PC-9 (cell line): ENCODE results near the gene NPM3. TPM values are rescaled to one million over a fixed set of nuclear protein-coding genes. Genes with fewer than 3 reads are reported as not detected.

Source experiments
- BruUV-seq: library from RNA; stranded (reverse); fragments of 400-500 nt; replicated peaks from 2 replicates; lab custom pipeline; 2021; lab: Mats Ljungman, UMichigan
- CTCF ChIA-PET: fragments of 300-600 bp; sonication (Branson Sonifier 250); formaldehyde crosslinking; loops from one replicate; lab custom pipeline; 2022; ENCODE audit warnings: antibody characterized with exemption; lab: Charles Lee
- POLR2A ChIA-PET: fragments of 300-600 bp; sonication (Branson Sonifier 250); formaldehyde crosslinking; loops from one replicate; lab custom pipeline; 2022; ENCODE audit warnings: antibody characterized with exemption; ENCODE audit not compliant: unreplicated experiment; lab: Charles Lee
- DNase-seq, 2 experiments: peaks; one replicate each; pipeline versions ENCODE4 v3.0.0 to v3.0.0-alpha.2; 2015 to 2022; ENCODE audit warnings: mixed read lengths in 1 of 2
- H2AFZ ChIP-seq: fragments of 200-600 bp; sonication (generic); 2 replicates; pipeline ENCODE4 v1.8.1; 2017; ENCODE audit warnings: antibody characterized with exemption
- H3F3A ChIP-seq: fragments of 200-600 bp; sonication (generic); 2 replicates; pipeline ENCODE4 v1.8.1; 2017; ENCODE audit warnings: antibody characterized with exemption, mild to moderate bottlenecking, low read depth; ENCODE audit not compliant: insufficient read depth
- H3K27ac ChIP-seq: fragments of 200-600 bp; sonication (generic); 2 replicates; pipeline ENCODE4 v1.6.1; 2016; ENCODE audit warnings: mixed run types
- H3K27me3 ChIP-seq: fragments of 200-600 bp; sonication (generic); 2 replicates; pipeline ENCODE4 v1.6.1; 2016; ENCODE audit warnings: low read depth, mixed run types; ENCODE audit not compliant: insufficient read depth
- H3K36me3 ChIP-seq: fragments of 200-600 bp; sonication (generic); 2 replicates; pipeline ENCODE4 v1.6.1; 2016; ENCODE audit warnings: low read depth, mixed run types
- H3K4me1 ChIP-seq: fragments of 200-600 bp; sonication (generic); replicated peaks from 2 replicates; pipeline ENCODE4 v1.6.1; 2016; ENCODE audit warnings: mixed run types; ENCODE audit not compliant: insufficient read depth
- H3K4me2 ChIP-seq: fragments of 200-600 bp; sonication (generic); 2 replicates; pipeline ENCODE4 v1.6.1; 2017; ENCODE audit warnings: mixed run types
- H3K4me3 ChIP-seq: fragments of 200-600 bp; sonication (generic); 2 replicates; pipeline ENCODE4 v1.6.1; 2016; ENCODE audit warnings: mixed run types
- H3K79me2 ChIP-seq: fragments of 200-600 bp; sonication (generic); 2 replicates; pipeline ENCODE4 v1.6.1; 2017; ENCODE audit warnings: low read depth, mixed run types
- H3K9me2 ChIP-seq: fragments of 200-600 bp; sonication (generic); 2 replicates; pipeline ENCODE4 v1.8.1; 2017; ENCODE audit warnings: mild to moderate bottlenecking; ENCODE audit not compliant: insufficient read depth
- H3K9me3 ChIP-seq: fragments of 200-600 bp; sonication (generic); 2 replicates; pipeline ENCODE4 v1.8.1; 2016; ENCODE audit warnings: low read depth; ENCODE audit not compliant: insufficient read depth
- H4K20me1 ChIP-seq: fragments of 200-600 bp; sonication (generic); 2 replicates; pipeline ENCODE4 v1.8.1; 2017; ENCODE audit not compliant: insufficient read depth
- CTCF ChIP-seq: fragments of 200-600 bp; sonication (generic); conservative IDR thresholded peaks from 2 replicates; pipeline ENCODE4 v1.6.1; 2017; ENCODE audit warnings: mixed run types, antibody characterized with exemption, mild to moderate bottlenecking, moderate library complexity
- EZH2 ChIP-seq: fragments of 200-600 bp; sonication (generic); IDR thresholded peaks from 2 replicates; pipeline ENCODE4 v1.8.0; 2017; ENCODE audit warnings: antibody characterized with exemption, low read depth
- intact Hi-C: fragments of 100-400 bp; cut with micrococcal nuclease; formaldehyde crosslinking; loops from one replicate; pipeline ENCODE4 v1.10.0; 2022; ENCODE audit not compliant: unreplicated experiment
- total RNA-seq: library from RNA; stranded (reverse); gene quantifications from 2 replicates; pipeline ENCODE4 v1.2.3, GENCODE V29; 2021

NPM3 gene
- total RNA-seq, 1 experiment from 2014 or later = 36.1 TPM

- Histone ChIP-seq H3K36me3 (no peaks in the 10 kb centered on the region), H3K27ac (no peak overlapping the region), H3K79me2 (no peaks in the 10 kb centered on the region), H4K20me1 (no peaks in the 10 kb centered on the region), H3K9me2 (no peaks in the 10 kb centered on the region), H3K4me2 (no peak overlapping the region), H3F3A (no peaks in the 10 kb centered on the region), H2AFZ (no peak overlapping the region), H3K4me1 (no peaks in the 10 kb centered on the region), H3K4me3 (no peak overlapping the region), H3K9me3 (no peaks in the 10 kb centered on the region), H3K27me3 (no peaks in the 10 kb centered on the region)
- POLR2A ChIA-PET = no interaction called here
- no peak for DNase-seq
- intact Hi-C loops = no loop called here
- CTCF ChIA-PET = no interaction called here
- BruUV-seq = no TSS peak
- TF ChIP-seq EZH2 (no peak), CTCF (no peak)
Measured at GRCh38 chr10:101745074-101745696, 38.1 kb downstream of the NPM3 start.

DNA sequence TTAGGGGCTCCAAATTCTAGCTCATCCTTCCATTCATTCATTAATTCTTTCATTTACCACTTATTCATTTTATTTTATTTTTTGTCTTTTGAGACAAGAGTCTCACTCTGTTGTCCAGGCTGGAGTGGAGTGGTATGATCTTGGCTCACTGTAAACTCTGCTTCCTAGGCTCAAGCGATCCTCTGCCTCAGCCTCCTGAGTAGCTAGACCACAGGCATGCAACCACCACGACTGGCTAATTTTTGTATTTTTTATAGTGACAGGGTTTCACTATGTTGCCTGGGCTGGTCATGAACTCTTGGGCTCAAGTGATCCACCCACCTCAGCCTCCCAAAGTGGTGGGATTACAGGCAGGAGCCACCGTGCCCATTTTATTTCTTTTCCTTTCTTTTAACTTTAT lies 39.0 kb downstream of the NPM3 start:
- H3F3A ChIP-seq = no peaks in the 10 kb centered on the region
- DNase-seq = no peak
- intact Hi-C loops = no loop called here
- no peaks in the 10 kb centered on the region for H4K20me1 ChIP-seq
- H3K4me2 ChIP-seq = no peak overlapping the region
- no peak overlapping the region for H2AFZ ChIP-seq
- TF ChIP-seq EZH2 (no peak), CTCF (no peak)
- H3K9me3 ChIP-seq = no peaks in the 10 kb centered on the region
- no peaks in the 10 kb centered on the region for H3K36me3 ChIP-seq
- no peaks in the 10 kb centered on the region for H3K4me1 ChIP-seq
- no peaks in the 10 kb centered on the region for H3K79me2 ChIP-seq
- BruUV-seq = no TSS peak
- no peak overlapping the region for H3K4me3 ChIP-seq
- POLR2A ChIA-PET = no interaction called here
- H3K27ac ChIP-seq = no peak overlapping the region
- no peaks in the 10 kb centered on the region for H3K9me2 ChIP-seq
- CTCF ChIA-PET = no interaction called here
- H3K27me3 ChIP-seq = no peaks in the 10 kb centered on the region

GRCh38 chr10:101741938-101742337 lies 41.3 kb downstream of the NPM3 start:
- POLR2A ChIA-PET = no interaction called here
- no peak for DNase-seq
- H3K9me2 ChIP-seq = no peaks in the 10 kb centered on the region
- CTCF ChIA-PET = no interaction called here
- no peaks in the 10 kb centered on the region for H3K79me2 ChIP-seq
- no peaks in the 10 kb centered on the region for H3K4me1 ChIP-seq
- H3K4me2 ChIP-seq = no peak overlapping the region
- H3K36me3 ChIP-seq = no peaks in the 10 kb centered on the region
- H3K27ac ChIP-seq = no peak overlapping the region
- intact Hi-C loops = no loop called here
- H4K20me1 ChIP-seq = no peaks in the 10 kb centered on the region
- TF ChIP-seq EZH2 = no peak
- no peak for TF ChIP-seq CTCF
- no peaks in the 10 kb centered on the region for H3K27me3 ChIP-seq
- no TSS peak for BruUV-seq
- H2AFZ ChIP-seq = no peak overlapping the region
- H3K4me3 ChIP-seq = no peak overlapping the region
- H3K9me3 ChIP-seq = no peaks in the 10 kb centered on the region
- H3F3A ChIP-seq = no peaks in the 10 kb centered on the region
